Neural progenitor cell (in vitro differentiated cells): ENCODE results near the gene NUP88.

Experiments
- EZH2 ChIP-seq: fragments of 200-600 bp; sonication (generic); IDR thresholded peaks from 2 replicates; pipeline ENCODE4 v1.6.1; 2017; ENCODE audit warnings: antibody characterized with exemption, mild to moderate bottlenecking, moderate library complexity
- EZH2phosphoT487 ChIP-seq: fragments of 200-600 bp; sonication (generic); IDR thresholded peaks from 2 replicates; pipeline ENCODE4 v1.6.1; 2017; ENCODE audit warnings: antibody characterized with exemption
- TF ChIP-seq, protein P1 (sequence below): fragments of 200-600 bp; sonication (generic); IDR thresholded peaks from 2 replicates; pipeline ENCODE4 v1.5.1; 2017; ENCODE audit warnings: antibody characterized with exemption, mild to moderate bottlenecking

DNA sequence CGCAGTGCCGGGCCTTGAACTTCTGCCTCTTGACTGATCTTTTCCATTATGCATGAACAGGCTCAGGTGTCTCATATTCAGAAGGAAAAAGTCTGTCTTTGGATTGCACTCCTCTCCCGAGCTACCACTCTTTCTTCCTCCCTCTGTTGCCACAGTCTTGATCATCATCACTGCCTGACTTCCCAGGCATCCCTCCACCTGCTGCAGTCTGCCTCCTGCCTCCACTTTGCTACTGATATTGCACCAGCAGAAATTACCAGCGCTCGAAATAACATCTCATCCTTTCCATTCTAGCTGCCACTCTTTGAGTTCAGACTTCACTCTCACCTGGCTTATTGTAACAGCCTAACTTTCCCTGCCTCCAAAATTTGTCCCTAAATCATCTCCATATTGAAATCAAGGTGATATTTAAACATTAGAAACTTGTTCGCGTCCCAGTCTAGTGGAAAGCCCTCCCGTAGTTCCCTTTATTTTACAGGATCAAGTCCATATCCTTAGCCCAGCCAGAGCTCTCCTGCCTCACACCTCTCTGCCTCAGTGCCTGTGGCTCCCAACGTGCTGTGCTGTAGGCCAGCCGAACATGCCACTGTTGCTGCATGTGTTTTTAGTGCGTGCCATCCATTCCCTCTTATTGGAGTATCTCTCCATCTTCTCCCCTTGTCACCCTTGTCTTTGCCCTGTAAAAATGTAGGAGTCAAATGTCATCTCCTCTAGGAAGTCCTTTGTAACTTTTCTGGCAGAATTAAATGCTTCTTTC is 39.9 kb downstream of the NUP88 start:
- TF ChIP-seq, protein P1, sequence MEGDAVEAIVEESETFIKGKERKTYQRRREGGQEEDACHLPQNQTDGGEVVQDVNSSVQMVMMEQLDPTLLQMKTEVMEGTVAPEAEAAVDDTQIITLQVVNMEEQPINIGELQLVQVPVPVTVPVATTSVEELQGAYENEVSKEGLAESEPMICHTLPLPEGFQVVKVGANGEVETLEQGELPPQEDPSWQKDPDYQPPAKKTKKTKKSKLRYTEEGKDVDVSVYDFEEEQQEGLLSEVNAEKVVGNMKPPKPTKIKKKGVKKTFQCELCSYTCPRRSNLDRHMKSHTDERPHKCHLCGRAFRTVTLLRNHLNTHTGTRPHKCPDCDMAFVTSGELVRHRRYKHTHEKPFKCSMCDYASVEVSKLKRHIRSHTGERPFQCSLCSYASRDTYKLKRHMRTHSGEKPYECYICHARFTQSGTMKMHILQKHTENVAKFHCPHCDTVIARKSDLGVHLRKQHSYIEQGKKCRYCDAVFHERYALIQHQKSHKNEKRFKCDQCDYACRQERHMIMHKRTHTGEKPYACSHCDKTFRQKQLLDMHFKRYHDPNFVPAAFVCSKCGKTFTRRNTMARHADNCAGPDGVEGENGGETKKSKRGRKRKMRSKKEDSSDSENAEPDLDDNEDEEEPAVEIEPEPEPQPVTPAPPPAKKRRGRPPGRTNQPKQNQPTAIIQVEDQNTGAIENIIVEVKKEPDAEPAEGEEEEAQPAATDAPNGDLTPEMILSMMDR, result no peak
- TF ChIP-seq EZH2, result no peak
- no peak for TF ChIP-seq EZH2phosphoT487
